Activated gamma-delta T cell (primary cell): Measurements from ENCODE around the gene AGTPBP1.
"Not testable (repeated sequence)": the region's sequence is repeated elsewhere in the genome, so short reads cannot be mapped to it uniquely, and the experiment has no call there.

Experiments used
- DNase-seq: peaks from one replicate; lab custom pipeline; 2025; lab: John Stamatoyannopoulos, UW

The AGTPBP1 gene

DNA sequence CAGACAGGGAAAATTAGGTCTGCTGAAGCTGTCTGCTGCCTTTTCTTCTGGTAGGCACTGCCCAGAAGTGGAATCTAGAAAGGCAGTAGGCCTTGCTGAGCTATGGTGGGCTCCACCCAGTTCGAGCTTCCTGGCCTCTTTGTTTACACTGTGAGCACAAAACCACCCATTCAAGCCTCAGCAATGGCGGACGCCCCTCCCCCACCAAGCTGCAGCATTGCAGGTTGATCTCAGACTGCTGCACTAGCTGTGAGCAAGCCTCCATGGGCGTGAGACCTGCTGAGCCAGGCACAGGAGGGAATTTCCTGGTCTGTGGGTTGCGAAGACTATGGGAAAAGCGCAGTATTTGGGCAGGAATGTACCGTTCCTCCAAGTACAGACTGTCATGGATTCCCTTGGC lies 18.5 kb downstream of the AGTPBP1 start:
- DNase-seq = no peak

DNA sequence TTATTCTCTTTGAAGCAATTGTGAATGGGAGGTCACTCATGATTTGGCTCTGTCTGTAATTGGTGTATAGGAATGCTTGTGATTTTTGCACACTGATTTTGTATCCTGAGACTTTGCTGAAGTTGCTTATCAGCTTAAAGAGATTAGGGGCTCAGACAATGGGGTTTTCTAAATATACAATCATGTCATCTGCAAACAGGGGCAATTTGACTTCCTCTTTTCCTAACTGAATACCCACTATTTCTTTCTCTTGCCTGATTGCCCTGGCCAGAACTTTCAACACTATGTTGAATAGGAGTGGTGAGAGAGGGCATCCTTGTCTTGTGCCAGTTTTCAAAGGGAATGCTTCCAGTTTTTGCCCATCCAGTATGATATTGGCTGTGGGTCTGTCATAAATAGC lies 22.3 kb downstream of the AGTPBP1 start:
- not testable (repeated sequence) for DNase-seq

DNA sequence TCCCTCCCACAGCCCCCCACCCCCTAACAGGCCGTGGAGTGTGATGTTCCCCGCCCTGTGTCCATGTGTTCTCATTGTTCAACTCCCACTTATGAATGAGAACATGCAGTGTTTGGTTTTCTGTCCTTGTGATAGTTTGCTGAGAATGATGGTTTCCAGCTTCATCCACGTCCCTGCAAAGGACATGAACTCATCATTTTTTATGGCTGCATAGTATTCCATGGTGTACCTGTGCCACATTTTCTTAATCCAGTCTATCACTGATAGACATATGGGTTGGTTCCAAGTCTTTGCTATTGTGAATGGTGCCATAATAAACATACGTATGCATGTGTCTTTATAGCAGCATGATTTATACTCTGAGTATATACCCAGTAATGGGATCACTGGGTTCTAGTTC lies 23.9 kb downstream of the AGTPBP1 start:
- DNase-seq = not testable (repeated sequence)

DNA sequence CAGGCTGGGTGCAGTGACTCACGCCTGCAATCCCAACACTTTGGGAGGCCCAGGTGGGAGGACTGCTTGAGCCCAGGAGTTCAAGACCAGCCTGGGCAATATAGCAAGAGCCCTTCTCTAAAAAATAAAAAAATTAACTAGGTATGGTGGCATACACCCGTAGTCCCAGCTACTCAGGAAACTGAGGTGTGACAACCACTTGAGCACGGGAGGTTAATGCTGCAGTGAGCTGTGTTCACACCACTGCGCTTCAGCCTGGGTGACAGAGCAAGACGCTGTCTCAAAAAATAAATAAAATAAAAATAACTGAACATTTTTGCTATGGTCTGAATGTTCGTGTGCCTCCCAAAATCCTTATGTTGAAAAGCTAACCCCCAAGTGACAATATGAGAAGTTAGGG lies 24.5 kb downstream of the AGTPBP1 start:
- no peak for DNase-seq

DNA sequence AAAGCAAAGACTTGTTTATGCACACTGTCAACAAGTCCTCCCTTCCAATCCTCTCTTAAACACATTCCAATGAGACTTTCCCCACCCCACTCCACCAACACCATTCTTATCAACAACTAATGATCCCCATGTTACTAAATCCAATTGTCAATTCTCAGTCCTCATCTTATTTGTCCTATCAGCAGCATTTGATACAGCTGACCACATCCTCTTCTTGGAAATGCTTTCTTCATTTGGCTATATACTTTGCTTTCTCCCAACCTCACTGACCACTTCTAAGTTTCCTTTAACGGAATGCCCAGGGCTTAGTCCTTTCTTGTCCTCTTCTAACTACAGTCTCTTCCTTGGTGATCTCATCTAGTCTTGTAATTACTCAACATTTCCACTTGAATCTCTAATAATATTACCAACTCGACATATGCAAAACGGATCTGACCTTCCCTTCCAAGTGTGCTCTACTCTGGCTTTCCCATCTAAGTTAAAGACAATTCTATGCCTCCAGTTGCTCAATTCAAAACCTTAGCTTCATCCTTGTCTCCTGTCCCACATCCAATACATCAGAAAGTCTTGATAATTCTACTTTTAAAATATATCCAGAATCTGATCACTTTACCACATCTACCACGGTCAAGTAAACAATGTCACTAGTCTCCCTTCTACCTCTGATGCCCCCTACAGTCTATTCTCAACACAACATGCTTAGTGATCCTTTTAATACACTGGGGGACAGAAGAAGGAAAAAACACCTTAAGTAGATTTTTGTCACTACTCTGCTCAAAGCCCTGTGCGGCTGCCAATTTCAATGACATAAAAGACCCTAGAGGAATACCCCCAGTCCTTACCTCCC lies 25.5 kb downstream of the AGTPBP1 start:
- no peak for DNase-seq

DNA sequence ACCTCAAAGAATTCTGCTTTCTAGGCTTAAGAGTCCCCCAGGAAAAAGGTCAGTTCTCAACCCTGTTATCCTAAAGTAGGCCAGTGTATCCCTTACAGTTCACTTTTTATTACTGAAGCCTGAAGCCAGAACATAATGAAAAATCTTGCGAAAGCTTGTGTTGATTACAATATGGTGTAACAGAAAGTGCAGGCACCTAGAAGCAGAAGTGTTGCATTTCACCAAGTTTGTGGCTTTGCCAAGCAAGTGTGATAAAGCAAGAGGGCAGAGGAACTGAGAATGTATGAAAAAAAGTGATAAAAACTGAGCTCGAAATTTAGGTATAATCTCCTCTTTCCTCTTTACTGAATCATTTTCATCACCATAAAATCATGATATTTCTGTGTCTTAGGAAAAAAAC lies 26.2 kb downstream of the AGTPBP1 start:
- DNase-seq = no peak

DNA sequence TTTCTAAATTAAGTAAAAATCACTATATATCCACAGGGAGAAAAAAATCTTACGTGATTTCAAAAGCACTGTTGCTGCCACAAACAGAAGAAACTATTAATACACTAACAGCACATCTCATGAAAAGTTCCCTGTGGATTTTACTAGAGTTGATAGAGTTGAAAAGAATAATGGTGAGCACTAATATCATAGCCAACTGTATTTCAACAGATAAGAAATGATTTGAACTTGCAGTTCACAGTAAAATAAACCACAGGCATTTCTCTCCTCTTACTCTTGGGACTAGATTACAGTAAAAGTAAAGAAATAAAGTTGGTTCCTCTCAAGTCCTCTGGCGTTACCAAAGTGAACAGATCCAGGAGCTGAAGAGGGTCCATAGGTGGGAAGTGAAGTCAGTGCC lies 27.9 kb downstream of the AGTPBP1 start:
- DNase-seq = no peak

DNA sequence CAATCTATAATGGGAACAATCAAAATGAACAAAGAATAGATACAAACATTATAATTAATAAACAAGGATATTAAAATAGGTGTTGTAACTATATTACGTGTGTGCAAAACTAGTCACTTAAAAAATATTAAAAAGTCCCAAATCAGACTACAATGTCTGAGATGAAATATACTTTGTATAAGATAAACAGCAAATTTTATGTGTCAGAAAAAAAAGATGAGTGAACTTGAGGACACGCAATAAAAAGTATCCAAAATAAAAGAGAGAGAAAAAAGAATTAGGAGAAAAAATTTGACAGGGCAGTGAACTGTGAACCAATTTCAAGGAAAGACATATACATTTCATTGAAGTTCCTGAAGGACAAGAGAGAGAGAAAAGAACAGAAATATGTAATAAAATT lies 37.0 kb downstream of the AGTPBP1 start:
- no peak for DNase-seq

DNA sequence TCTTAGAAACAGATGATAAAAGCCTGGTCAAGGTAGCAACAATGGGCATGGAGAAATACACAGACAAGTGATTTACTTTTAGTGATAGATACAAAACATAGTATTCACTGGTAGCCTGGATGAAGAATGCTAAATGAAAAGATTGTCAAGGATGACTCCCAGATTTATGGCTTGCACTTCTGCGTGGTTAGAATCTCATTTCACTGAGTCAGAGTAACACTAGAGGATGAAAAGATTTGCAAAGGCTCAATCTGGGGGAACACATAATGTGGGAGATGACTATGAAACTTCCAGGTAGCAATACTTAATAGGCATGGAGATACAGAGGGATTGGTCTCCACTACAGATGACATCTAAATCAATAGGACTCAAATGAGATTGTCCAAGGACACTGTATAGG lies 38.4 kb downstream of the AGTPBP1 start:
- DNase-seq = no peak

DNA sequence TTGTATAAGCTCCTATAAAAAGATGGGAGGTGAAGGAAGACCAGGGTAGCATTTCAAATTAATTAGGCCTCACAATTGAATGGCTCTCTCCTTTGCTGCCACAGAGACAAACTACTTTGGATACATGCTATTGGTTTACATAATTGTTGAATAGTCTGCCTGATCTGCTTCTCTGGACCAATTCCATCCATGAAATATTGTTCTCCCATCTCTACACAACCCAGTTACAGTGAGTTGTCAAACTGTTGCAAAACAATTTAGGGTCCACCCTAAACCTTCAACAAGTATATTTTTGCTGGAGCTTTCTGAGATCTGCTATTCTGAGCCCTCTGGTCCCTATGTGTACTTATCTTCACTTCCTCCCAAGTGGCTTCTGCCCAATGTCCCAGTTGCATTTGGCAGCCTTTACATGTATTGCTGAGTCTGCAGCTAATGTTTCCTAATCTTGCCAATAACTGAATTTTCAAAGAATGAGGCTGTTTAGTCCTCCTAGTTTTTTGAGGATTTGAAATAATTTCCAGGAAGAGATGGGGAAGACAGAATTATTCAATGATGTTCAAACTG lies 38.9 kb downstream of the AGTPBP1 start:
- no peak for DNase-seq

DNA sequence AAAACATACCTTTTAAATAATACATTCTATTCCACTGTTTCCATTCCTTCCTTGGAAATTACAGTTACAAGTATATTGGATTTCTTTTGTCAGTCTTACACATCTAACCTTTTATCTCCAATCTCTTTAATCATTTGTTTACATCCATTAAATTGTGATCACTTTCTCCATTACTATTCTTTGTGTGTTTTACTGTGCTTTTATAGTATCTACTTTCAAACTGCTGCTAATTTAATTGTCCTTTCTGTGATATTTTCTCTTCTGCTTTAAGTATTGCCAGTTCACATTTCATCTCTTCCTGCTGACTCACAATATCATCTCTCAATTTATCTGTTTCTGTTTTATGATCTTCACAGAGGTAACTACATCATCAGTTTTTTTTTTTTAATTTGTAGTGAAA lies 39.6 kb downstream of the AGTPBP1 start:
- DNase-seq = no peak

DNA sequence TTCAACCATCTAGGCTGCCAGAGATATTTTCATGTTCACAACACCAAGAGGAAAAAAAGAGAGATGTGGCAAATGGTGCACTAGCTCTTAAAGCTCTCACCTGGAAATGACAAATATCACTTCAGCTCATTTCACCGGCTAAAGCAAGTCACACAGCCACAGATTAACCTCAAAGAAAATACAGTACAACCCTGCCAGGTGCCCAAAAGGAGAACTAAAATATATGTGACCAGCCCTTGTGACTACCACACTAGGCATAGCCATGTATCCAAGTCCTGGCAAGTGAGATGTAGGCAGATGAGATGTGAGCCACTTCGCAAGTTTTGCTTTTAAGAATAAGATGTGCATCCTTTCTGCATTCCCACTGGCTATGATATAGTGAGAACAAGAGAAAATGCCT lies 41.4 kb downstream of the AGTPBP1 start:
- no peak for DNase-seq

DNA sequence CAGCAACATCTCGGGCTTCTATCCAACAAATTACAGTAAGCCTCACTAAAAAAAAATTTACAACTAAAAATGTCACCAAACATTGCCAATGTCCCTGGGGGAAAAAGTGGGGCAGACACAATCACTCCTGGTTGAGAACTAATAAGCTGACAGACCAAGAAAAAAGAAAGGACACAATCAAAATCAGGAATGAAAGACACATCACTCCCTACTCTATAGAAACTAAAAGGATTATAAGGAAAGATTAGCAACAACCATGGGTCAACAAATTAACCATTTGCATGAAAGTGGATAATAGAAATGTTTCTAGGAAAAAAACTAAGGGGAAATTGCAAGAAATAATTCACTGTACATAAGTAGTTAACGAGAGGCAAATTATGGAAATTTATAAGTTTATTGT lies 53.4 kb downstream of the AGTPBP1 start:
- no peak for DNase-seq

DNA sequence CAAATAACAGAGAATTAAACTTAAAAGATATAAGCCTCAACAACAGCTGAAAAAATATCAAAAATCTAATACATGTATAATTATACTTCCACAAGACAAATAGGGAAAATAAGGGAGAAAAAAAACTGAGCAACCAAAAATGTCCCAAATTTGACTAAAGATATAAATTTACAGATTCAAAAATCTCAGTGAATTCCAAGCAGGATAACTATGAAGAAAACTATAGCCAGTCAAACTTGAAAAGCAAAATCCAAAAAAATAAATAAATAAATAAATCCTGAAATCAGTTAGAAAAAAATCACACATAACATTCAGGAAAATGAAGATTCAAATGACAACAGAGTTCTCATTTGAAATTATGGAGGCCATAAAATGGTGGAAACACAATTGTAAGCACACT lies 56.7 kb downstream of the AGTPBP1 start:
- no peak for DNase-seq

DNA sequence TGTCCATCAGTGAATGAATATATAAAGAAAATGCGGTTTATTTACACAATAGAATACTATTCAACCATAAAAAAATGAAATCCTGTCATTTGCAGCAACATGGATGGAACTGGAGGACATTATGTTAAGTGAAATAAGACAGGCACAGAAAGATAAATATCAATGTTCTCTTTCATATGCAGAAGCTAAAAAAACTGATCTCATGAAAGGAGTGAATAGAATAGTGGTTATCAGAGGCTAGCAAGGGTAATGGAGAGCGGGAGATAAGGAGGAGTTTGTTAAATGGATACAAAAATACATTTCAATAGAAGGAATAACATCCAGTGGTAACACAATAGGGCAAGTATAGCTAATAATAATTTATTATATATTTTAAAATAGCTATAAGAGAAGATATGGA lies 65.0 kb downstream of the AGTPBP1 start:
- DNase-seq = no peak

DNA sequence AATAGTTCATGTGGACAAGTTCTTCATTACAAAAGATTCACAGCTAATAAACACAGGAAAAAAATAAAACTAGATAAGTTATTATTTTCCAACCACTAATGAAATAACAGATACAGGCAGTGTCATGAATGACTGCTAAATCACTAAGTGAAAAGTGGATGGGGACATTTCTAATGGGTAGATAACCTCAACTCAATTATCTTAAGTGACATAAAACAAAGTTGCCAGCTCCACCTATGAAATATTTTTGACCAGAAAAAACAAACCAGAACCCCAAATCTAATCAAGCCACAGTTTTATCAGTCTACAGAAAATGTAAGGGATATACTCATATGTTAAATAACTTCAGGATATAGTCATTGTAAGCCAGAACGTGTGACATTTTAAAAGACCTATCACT lies 74.4 kb downstream of the AGTPBP1 start:
- DNase-seq = no peak

DNA sequence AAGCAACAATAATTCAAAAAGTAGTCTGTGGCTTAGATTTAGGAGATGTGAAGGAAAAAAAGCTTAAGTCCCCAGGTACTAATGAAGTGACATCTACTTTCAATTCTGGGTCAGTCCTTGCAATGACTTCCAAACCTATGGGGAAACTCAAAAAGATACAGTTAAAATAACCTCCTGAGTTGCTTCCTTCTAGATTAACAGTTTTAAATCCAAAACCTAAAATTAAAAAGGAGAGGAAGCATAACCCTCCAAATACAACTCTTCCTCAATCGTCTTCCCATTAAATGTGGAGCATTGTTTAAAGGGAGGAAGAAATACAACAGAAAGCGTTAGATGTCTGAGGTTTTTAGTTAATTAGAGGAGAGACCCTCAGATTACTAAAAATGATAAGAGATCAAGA lies 75.7 kb downstream of the AGTPBP1 start:
- DNase-seq = no peak

DNA sequence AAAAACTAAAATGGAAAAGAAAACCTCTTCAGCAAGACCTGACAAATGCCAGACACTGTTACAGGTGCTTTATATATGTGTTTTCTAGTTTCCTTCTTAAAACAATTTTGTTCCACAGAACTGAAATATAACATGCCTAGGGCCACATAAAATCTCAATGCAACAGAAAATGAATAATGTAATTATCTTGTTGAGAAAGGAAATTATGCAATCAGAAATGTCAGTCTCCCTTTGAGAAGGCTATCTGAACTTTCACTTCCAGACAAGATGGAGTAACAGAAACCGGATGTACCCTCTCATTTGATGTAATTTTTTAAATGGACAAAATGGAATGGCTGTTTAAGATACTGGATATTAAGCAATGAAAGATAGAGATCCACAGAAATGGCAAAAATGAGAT lies 79.2 kb downstream of the AGTPBP1 start:
- no peak for DNase-seq

DNA sequence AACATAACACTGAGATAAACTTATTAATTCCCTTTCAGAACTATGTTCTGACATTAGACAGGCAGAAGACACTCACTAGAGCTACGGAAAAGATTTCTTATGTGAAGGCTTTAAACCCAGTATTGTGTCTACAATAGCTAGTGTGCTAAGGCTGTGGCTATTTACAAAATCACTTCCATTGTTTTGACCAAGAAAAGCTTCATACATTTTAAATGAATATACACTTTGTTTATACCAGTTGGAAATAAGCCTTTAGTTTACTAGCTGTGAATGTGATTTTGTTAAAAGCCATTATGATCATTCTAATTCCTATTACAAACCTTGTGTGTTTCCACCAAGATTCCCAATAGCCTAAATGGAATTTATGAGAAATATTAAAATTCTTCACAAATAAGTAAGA lies 83.0 kb downstream of the AGTPBP1 start:
- DNase-seq = no peak

DNA sequence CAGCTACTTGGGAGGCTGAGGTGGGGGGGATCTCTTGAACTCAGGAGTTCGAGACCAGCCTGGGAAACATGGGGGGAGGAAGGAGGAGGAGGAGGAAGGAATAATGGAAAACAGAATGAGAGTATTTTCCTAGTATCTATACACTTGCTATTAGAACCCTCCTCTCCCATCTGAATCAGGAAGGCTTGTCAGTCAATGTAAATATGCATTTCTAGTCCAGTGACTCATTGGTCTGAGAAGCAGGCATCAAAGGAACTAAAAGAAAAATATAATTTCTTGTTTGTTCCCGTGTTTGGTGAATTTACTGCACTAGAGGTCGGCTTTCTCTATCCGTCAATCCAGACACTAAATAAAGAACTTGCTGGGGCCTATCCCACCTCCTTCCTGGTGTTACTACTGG lies 88.6 kb downstream of the AGTPBP1 start:
- DNase-seq = no peak

DNA sequence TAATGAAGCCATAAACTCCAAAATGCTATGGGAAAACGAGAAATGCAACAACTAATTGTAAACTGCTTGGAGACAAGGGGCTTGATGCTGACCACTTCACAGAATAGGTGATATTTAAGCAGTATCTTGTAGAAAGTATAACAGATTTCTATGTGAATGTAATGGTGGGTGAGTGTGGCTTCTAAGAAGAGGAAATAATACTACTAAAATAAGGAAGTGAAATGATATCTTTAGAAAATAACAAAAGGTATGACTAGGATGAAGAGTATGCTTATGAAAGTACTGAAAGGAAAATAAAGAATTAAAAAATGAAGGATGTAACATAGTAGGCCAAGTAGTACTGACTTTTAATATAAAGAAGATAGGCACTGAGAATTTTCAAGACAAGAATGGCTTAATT lies 94.2 kb downstream of the AGTPBP1 start:
- DNase-seq = no peak

DNA sequence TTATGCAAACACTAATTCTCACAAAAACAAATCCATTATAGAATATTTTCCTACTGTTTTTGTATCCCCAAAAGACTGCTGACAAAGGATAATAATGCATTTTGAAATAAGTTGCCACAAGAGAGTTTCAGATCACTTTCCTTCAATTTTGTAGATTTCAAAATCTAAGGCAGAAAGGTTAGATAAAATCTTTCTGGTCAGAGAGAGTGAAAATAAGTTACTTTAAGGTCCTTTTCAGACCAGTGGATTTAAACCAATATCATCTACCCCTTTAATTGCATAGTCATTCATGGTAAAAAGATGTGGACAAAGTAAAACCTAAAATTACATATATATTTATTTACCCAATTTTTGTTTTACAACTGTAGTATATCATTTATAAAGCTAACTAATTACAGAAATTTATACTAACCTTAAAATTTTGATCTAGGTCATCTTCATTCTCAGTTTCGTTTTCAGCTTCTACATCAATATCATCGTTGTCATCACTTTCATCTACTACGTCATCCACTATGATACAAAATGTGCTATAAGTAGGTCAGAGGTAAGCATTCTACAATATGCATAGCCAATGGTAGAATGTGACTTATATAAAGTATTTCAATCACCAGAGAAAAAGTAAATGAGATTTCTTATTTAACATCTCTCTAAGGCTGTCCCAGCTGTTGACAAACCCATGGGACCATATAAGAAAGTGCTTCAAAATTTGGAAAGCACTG lies 95.7 kb downstream of the AGTPBP1 start:
- DNase-seq = no peak

DNA sequence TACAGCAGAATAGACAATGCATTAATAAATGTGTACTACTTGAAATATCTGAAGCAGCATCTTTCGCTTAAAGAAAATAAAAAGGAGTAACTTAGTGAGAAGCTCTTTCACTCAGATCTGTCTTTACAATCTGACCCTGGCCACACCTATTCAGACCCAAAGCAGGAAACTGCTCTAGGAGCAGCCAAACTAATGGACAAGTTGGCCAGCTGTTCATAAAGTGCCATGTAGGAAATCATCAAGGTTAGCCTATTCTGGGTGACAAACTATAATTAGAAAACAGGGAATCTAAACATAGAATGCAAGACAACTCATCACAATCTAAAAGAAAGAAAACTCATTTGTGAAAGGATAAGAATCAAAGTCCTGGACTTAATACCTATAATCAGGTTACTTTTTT lies 101.3 kb downstream of the AGTPBP1 start:
- DNase-seq = no peak
